Tibial artery (tissue), 4 donors: ENCODE data around the gene SPATA3.

Experiments
- DNase-seq, 2 donors: peaks; one replicate each; pipeline ENCODE4 v3.0.0-alpha.2; 2019
- H3K27ac ChIP-seq, 2 donors: fragments of 200-600 bp; sonication (generic) in 1 of 2; 1 replicate in 1 of 2; 2 replicates in 1 of 2; pipeline ENCODE4 v1.5.1; 2018 to 2019; ENCODE audit warnings: mild to moderate bottlenecking in 1 of 2
- H3K27me3 ChIP-seq, 2 donors: fragments of 200-600 bp; sonication (generic) in 1 of 2; one replicate each; pipeline versions ENCODE4 v1.5.1 to v1.6.0; 2016 to 2019
- H3K36me3 ChIP-seq, 3 donors: fragments of 200-600 bp; sonication (generic) in 2 of 3; one replicate each; pipeline ENCODE4 v1.5.1; 2016 to 2019; ENCODE audit warnings: mild to moderate bottlenecking in 2 of 3
- H3K4me1 ChIP-seq, 4 donors: fragments of 200-600 bp; sonication (generic) in 2 of 4; 1 replicate in 3 of 4; 2 replicates in 1 of 4; pipeline ENCODE4 v1.5.1; 2016 to 2019
- H3K4me3 ChIP-seq, 2 donors: fragments of 200-600 bp; sonication (generic) in 1 of 2; 1 replicate in 1 of 2; 2 replicates in 1 of 2; pipeline ENCODE4 v1.5.1; 2018 to 2019; ENCODE audit warnings: mild to moderate bottlenecking in 2 of 2
- H3K9me3 ChIP-seq, 3 donors: fragments of 200-600 bp; sonication (generic) in 1 of 3; one replicate each; pipeline ENCODE4 v1.5.1; 2016 to 2019
- CTCF ChIP-seq, 2 experiments: fragments of 200-600 bp in 1 of 2; fragments of 450-650 bp in 1 of 2; IDR thresholded peaks; one replicate each; pipeline ENCODE4 v1.5.1; 2017 to 2019; ENCODE audit warnings: antibody characterized with exemption in 2 of 2, mild to moderate bottlenecking in 1 of 2, moderate library complexity in 1 of 2
- intact Hi-C: fragments of 100-400 bp; cut with DNase I; formaldehyde crosslinking; loops from one replicate; pipeline ENCODE4 v1.15.0; 2023; ENCODE audit warnings: low total_unique reads

Gene SPATA3

GRCh38 chr2:230995821-230996220 is at the start of gene SPATA3:
TSS of gene SPATA3 (plus strand) at chr2:230996121. CDS start at chr2:230996234, 113 bp downstream.
- intact Hi-C loops, result no loop called here
- Histone ChIP-seq H3K9me3 (peaks cover 0 to under 1% (median 0%) of the 10 kb centered on the region in 3 donors), H3K36me3 (no peaks in the 10 kb centered on the region), H3K4me1 (no peaks in the 10 kb centered on the region), H3K4me3 (no peak within 1 kb of the TSS), H3K27ac (no peak within 1 kb of the TSS), H3K27me3 (peaks cover 0 to 47% of the 10 kb centered on the region in 2 donors)
- no peak for TF ChIP-seq CTCF (IDR thresholded peaks at IDR 0.05)
- no peak for DNase-seq

- intact Hi-C loops, result no loop called here
Observed at GRCh38 chr2:230946429-230947234, 49.3 kb upstream of the SPATA3 start.

GRCh38 chr2:230947235-230947576 is 48.7 kb upstream of the SPATA3 start:
- Histone ChIP-seq H3K36me3 (no peaks in the 10 kb centered on the region), H3K4me1 (peaks cover 0 to 4% (median 0%) of the 10 kb centered on the region in 4 donors), H3K27ac (no peak overlapping the region), H3K27me3 (no peaks in the 10 kb centered on the region), H3K9me3 (no peaks in the 10 kb centered on the region), H3K4me3 (no peak overlapping the region)
- no peak for DNase-seq
- TF ChIP-seq CTCF (IDR thresholded peaks at IDR 0.05), result no peak
- intact Hi-C loops, result no loop called here

More at GRCh38 chr2:230946429-230947234, 49.3 kb upstream of the SPATA3 start:
- no peaks in the 10 kb centered on the region for H3K36me3 ChIP-seq
- no peak for DNase-seq
- H3K4me1 ChIP-seq, result peaks cover 0 to 4% (median 0%) of the 10 kb centered on the region in 4 donors
- no peak overlapping the region for H3K4me3 ChIP-seq
- H3K27ac ChIP-seq, result no peak overlapping the region
- TF ChIP-seq CTCF (IDR thresholded peaks at IDR 0.05), result no peak
- no peaks in the 10 kb centered on the region for H3K27me3 ChIP-seq
- no peaks in the 10 kb centered on the region for H3K9me3 ChIP-seq

GRCh38 chr2:230947908-230948365 is 48.0 kb upstream of the SPATA3 start:
- peaks cover 0 to 4% (median 0%) of the 10 kb centered on the region in 4 donors for H3K4me1 ChIP-seq
- no peak overlapping the region for H3K4me3 ChIP-seq
- H3K9me3 ChIP-seq, result no peaks in the 10 kb centered on the region
- no peaks in the 10 kb centered on the region for H3K27me3 ChIP-seq
- intact Hi-C loops, result no loop called here
- DNase-seq, result no peak
- no peak for TF ChIP-seq CTCF (IDR thresholded peaks at IDR 0.05)
- H3K36me3 ChIP-seq, result no peaks in the 10 kb centered on the region
- H3K27ac ChIP-seq, result no peak overlapping the region

GRCh38 chr2:230949966-230950873 is 45.7 kb upstream of the SPATA3 start:
- no peaks in the 10 kb centered on the region for H3K9me3 ChIP-seq
- no peaks in the 10 kb centered on the region for H3K27me3 ChIP-seq
- no peak for DNase-seq
- H3K4me3 ChIP-seq, result no peak overlapping the region
- intact Hi-C loops, result no loop called here
- H3K27ac ChIP-seq, result no peak overlapping the region
- no peaks in the 10 kb centered on the region for H3K36me3 ChIP-seq
- no peak for TF ChIP-seq CTCF (IDR thresholded peaks at IDR 0.05)
- no peaks in the 10 kb centered on the region for H3K4me1 ChIP-seq
